K562 (cell line): ENCODE measurements around the gene CCDC32. TPM values are rescaled to one million over a fixed set of nuclear protein-coding genes. Genes with fewer than 3 reads are reported as not detected.
A peak's percentile ranks its signal among the peaks of the same experiment; 100 is the strongest.

Source experiments
- ATAC-seq: fragments of 200-7000 bp; cut with Tn5 transposase; 3 replicates; pipeline ENCODE4 v1.9.1; 2020; ENCODE audit warnings: moderate library complexity
- BruUV-seq: library from RNA; stranded (reverse); fragments of 400-500 nt; replicated peaks from 2 replicates; lab custom pipeline; 2021; lab: Mats Ljungman, UMichigan
- CTCF ChIA-PET: fragments of 300-600 bp; formaldehyde crosslinking; extraction: SDS; loops from one replicate; lab custom pipeline; 2021; ENCODE audit warnings: low intra/inter-chr PET ratio; lab: Yijun Ruan, JAX
- POLR2A ChIA-PET: fragments of 300-600, 350-650 bp; sonication (Branson Sonifier 250); formaldehyde crosslinking; extraction: SDS; loops from one replicate; lab custom pipeline; 2021; ENCODE audit warnings: antibody characterized with exemption, inconsistent platforms; lab: Yijun Ruan, JAX
- DNase-seq, 4 experiments: peaks; one replicate each; pipeline versions ENCODE4 v3.0.0 to v3.0.0-alpha.2; 2011 to 2018; ENCODE audit warnings: low spot score in 3 of 4, mixed read lengths in 3 of 4; ENCODE audit errors: extremely low read depth in 1 of 4
- FAIRE-seq: peaks from 2 replicates; lab custom pipeline; 2011; peaks lifted over from hg19 to GRCh38; lab: Jason Lieb, UNC
- H2AFZ ChIP-seq: 2 replicates; pipeline ENCODE4 v1.6.0; 2011; ENCODE audit warnings: low read depth, low read length, control low read depth, inconsistent platforms
- H3K27ac ChIP-seq: fragments of 200-600 bp; 3 replicates; pipeline ENCODE4 v1.8.0; 2011; ENCODE audit warnings: low read depth, mild to moderate bottlenecking, control low read depth, inconsistent platforms, low read length, moderate library complexity, mixed read lengths; ENCODE audit errors: extremely low read depth
- H3K27me3 ChIP-seq, 2 experiments: fragments of 300-600 bp in 1 of 2; 2 replicates in 1 of 2; 3 replicates in 1 of 2; pipeline versions ENCODE4 v1.6.0 to v1.8.0; 2011; ENCODE audit warnings: inconsistent platforms in 2 of 2, low read length in 2 of 2, mild to moderate bottlenecking in 1 of 2, mixed read lengths in 1 of 2, moderate library complexity in 1 of 2; ENCODE audit not compliant: control insufficient read depth in 2 of 2, insufficient read depth in 2 of 2
- H3K36me3 ChIP-seq: fragments of 300-600 bp; 3 replicates; pipeline ENCODE4 v1.8.0; 2011; ENCODE audit warnings: mild to moderate bottlenecking, low read length, inconsistent platforms; ENCODE audit not compliant: control insufficient read depth, insufficient read depth
- H3K4me1 ChIP-seq, 2 experiments: fragments of 200-600 bp in 1 of 2; replicated peaks in 1 of 2; 2 replicates in 1 of 2; 3 replicates in 1 of 2; pipeline versions ENCODE4 v1.5.1 to v1.8.0; 2011; ENCODE audit warnings: inconsistent platforms in 2 of 2, low read length in 2 of 2, mild to moderate bottlenecking in 1 of 2, mixed read lengths in 1 of 2, moderate library complexity in 1 of 2; ENCODE audit not compliant: control insufficient read depth in 2 of 2, insufficient read depth in 2 of 2
- H3K4me2 ChIP-seq: 2 replicates; pipeline ENCODE4 v1.6.1; 2011; ENCODE audit warnings: low read length, control low read depth, inconsistent platforms, mixed read lengths; ENCODE audit not compliant: insufficient read depth
- H3K4me3 ChIP-seq: fragments of 200-600 bp; sonication (generic), shearing (Covaris generic); 2 replicates; pipeline ENCODE4 v1.5.1; 2016; ENCODE audit warnings: control low read depth, inconsistent platforms
- H3K79me2 ChIP-seq: fragments of 200-600 bp; 3 replicates; pipeline ENCODE4 v1.8.0; 2011; ENCODE audit warnings: low read length, inconsistent platforms; ENCODE audit not compliant: control insufficient read depth, insufficient read depth
- H3K9ac ChIP-seq, 2 experiments: 2 replicates each; pipeline versions ENCODE4 v1.6.0 to v1.6.1; 2011; ENCODE audit warnings: low read depth in 2 of 2, low read length in 2 of 2, control low read depth in 1 of 2, inconsistent platforms in 1 of 2, mild to moderate bottlenecking in 1 of 2, mixed read lengths in 1 of 2; ENCODE audit not compliant: insufficient read depth in 1 of 2
- H3K9me1 ChIP-seq: one replicate; pipeline ENCODE4 v1.6.0; 2011; ENCODE audit warnings: inconsistent platforms, mild to moderate bottlenecking, low read length, moderate library complexity; ENCODE audit not compliant: control insufficient read depth, insufficient read depth
- H3K9me3 ChIP-seq: replicated peaks from 2 replicates; pipeline ENCODE4 v1.5.1; 2011; ENCODE audit warnings: low read depth, low read length, inconsistent platforms; ENCODE audit not compliant: control insufficient read depth, insufficient read depth
- H4K20me1 ChIP-seq: replicated peaks from 2 replicates; pipeline ENCODE4 v1.6.1; 2011; ENCODE audit warnings: low read length, inconsistent platforms, mixed read lengths; ENCODE audit not compliant: control insufficient read depth, insufficient read depth
- BCLAF1 ChIP-seq, 2 experiments: fragments of 450-650 bp in 1 of 2; IDR thresholded peaks; 2 replicates each; pipeline ENCODE4 v1.6.1; 2011 to 2017; ENCODE audit warnings: low read depth in 2 of 2, antibody characterized with exemption in 1 of 2, borderline replicate concordance in 1 of 2, low read length in 1 of 2, mild to moderate bottlenecking in 1 of 2, mixed read lengths in 1 of 2; ENCODE audit not compliant: control insufficient read depth in 1 of 2
- HNRNPL ChIP-seq: fragments of 200-400 bp; formaldehyde crosslinking; IDR thresholded peaks from 2 replicates; pipeline ENCODE4 v1.6.1; 2017; ENCODE audit warnings: low read depth, mild to moderate bottlenecking, low read length
- JUND ChIP-seq, 2 experiments: IDR thresholded peaks; 2 replicates in 1 of 2; 3 replicates in 1 of 2; pipeline ENCODE4 v1.6.1; 2011; ENCODE audit warnings: borderline replicate concordance in 2 of 2, low read depth in 2 of 2, low read length in 2 of 2, improper control_type of control experiment in 1 of 2, missing biosample characterization in 1 of 2, missing genetic modification characterization in 1 of 2, missing genetic modification reagents in 1 of 2
- KDM4B ChIP-seq, 2 experiments: fragments of 450-650 bp in 1 of 2; sonication (generic) in 1 of 2; IDR thresholded peaks; 2 replicates each; pipeline ENCODE4 v1.6.1; 2016 to 2017; ENCODE audit warnings: borderline replicate concordance in 2 of 2, antibody characterized with exemption in 1 of 2, low read depth in 1 of 2, mild to moderate bottlenecking in 1 of 2
- PKNOX1 ChIP-seq: fragments of 450-650 bp; IDR thresholded peaks from 2 replicates; pipeline ENCODE4 v1.6.1; 2016
- THRB ChIP-seq: fragments of 450-650 bp; formaldehyde crosslinking; conservative IDR thresholded peaks from 2 replicates; pipeline ENCODE4 v1.4.0; 2022; ENCODE audit warnings: mild to moderate bottlenecking, missing genetic modification characterization
- ZKSCAN1 ChIP-seq: fragments of 150-350 bp; IDR thresholded peaks from 2 replicates; pipeline ENCODE4 v1.6.1; 2016; ENCODE audit warnings: low read depth, low read length
- ZNF3 ChIP-seq: fragments of 250-450 bp; sonication (Bioruptor Pico); IDR thresholded peaks from 2 replicates; pipeline ENCODE4 v1.5.0; 2021; ENCODE audit warnings: mild to moderate bottlenecking, moderate library complexity
- in situ Hi-C: fragments of 300-500 bp; cut with MboI; formaldehyde crosslinking; loops from 4 replicates; pipeline ENCODE4 v1.15.0; 2018; ENCODE audit warnings: inconsistent platforms, mixed read lengths
- intact Hi-C: fragments of 100-400 bp; cut with micrococcal nuclease; formaldehyde crosslinking; loops from 2 replicates; pipeline ENCODE4 v1.14.2; 2022
- polyA plus RNA-seq, 8 experiments: library from polyadenylated mRNA; depleted of rRNA in 4 of 8; stranded (reverse) in 5 of 8; unstranded in 3 of 8; fragments of >200 nt; fragmentation: Nextera tagmentation in 2 of 8; fragmentation: Illumina TruSeq in 1 of 8; extraction: Ambion mirVana in 2 of 8; extraction: Trizol in 1 of 8; gene quantifications; 2 replicates each; pipeline versions ENCODE4 v1.2.1 to v1.2.3, GENCODE V29; 2011 to 2014; ENCODE audit warnings: inconsistent platforms in 1 of 8, missing spikeins in 1 of 8
- total RNA-seq, 7 experiments: library from RNA; depleted of rRNA in 6 of 7; stranded (reverse); fragments of >200 nt in 6 of 7; fragmentation: Illumina TruSeq in 2 of 7; extraction: Trizol in 2 of 7; gene quantifications; 2 replicates each; pipeline versions ENCODE4 v1.2.1 to v1.2.3, GENCODE V29; 2011 to 2021; ENCODE audit warnings: low replicate concordance in 1 of 7

Gene CCDC32
- total and polyA plus RNA-seq, 9 of the 15 experiments (the other 6 are each of a cell fraction or from before 2014, with no cell fraction given) = 22.2 to 94.8 (median 37.1) TPM

- Histone ChIP-seq H3K9me3 (no peaks in the 10 kb centered on the region), H3K27me3 (no peaks in the 10 kb centered on the region), H3K79me2 (peaks cover 35% of the 10 kb centered on the region), H3K36me3 (peaks cover 21% of the 10 kb centered on the region), H3K27ac (no peak overlapping the region), H3K9ac (no peak overlapping the region), H3K4me1 (peaks cover 17 to 31% of the 10 kb centered on the region in 2 experiments; a peak in 4 of 5 replicates), H3K4me2 (peak overlapping the region; percentile 10; the same call in 1 of the 2 replicates), H2AFZ (no peak overlapping the region), H4K20me1 (no peaks in the 10 kb centered on the region), H3K9me1 (no peaks in the 10 kb centered on the region), H3K4me3 (no peak overlapping the region)
- POLR2A ChIA-PET = no interaction called here
- in situ Hi-C loops = no loop called here
- TF ChIP-seq PKNOX1 (no peak), JUND (IDR thresholded peaks at IDR 0.05; ENCODE audit: borderline replicate concordance, low read depth, low read length) (no peak), JUND (tag; IDR thresholded peaks at IDR 0.05; ENCODE audit: borderline replicate concordance, low read depth, low read length) (no peak), ZNF3 (no peak), THRB (CRISPR knock-in tag) (no peak), BCLAF1 (IDR thresholded peaks at IDR 0.05; ENCODE audit: borderline replicate concordance in 1 of 2, control insufficient read depth in 1 of 2, low read depth in 2 of 2, low read length in 1 of 2) (no peak), KDM4B (IDR thresholded peaks at IDR 0.05; ENCODE audit: borderline replicate concordance in 2 of 2, low read depth in 1 of 2) (no peak), HNRNPL (no peak), ZKSCAN1 (no peak)
- FAIRE-seq (no peak), ATAC-seq (no peak), DNase-seq (no peak)
- no TSS peak for BruUV-seq
- intact Hi-C loops = loop anchor here (10.0 kb wide), 1 partner anchor 191 kb away; the partner anchor contains the start of gene RMDN3
- CTCF ChIA-PET = no interaction called here
Measured at GRCh38 chr15:40563426-40563825, 1.4 kb downstream of the CCDC32 start.
